Measurements from ENCODE around the gene DOCK8. TPM values are rescaled to one million over a fixed set of nuclear protein-coding genes. Genes with fewer than 3 reads are reported as not detected.

Gene DOCK8
- total RNA-seq, 4 donors from 2014 or later: 11.6 to 46.1 (median 31.8) TPM

- H3K4me3 ChIP-seq: no peak overlapping the region
Observed at GRCh38 chr9:295576-295975, 80.9 kb downstream of the DOCK8 start.

GRCh38 chr9:296411-296810 is 81.7 kb downstream of the DOCK8 start:
- H3K36me3 ChIP-seq: no peaks in the 10 kb centered on the region
- peaks cover 0 to 13% (median 0%) of the 10 kb centered on the region in 3 donors for H3K4me1 ChIP-seq
- peak overlapping the region in 1 of 4 donors; percentile 27 for H3K27ac ChIP-seq
- TF ChIP-seq POLR2AphosphoS5 (IDR thresholded peaks at IDR 0.05) (no peak), POLR2A (IDR thresholded peaks at IDR 0.05) (no peak), EP300 (IDR thresholded peaks at IDR 0.05) (no peak)
- TF ChIP-seq, protein P1, sequence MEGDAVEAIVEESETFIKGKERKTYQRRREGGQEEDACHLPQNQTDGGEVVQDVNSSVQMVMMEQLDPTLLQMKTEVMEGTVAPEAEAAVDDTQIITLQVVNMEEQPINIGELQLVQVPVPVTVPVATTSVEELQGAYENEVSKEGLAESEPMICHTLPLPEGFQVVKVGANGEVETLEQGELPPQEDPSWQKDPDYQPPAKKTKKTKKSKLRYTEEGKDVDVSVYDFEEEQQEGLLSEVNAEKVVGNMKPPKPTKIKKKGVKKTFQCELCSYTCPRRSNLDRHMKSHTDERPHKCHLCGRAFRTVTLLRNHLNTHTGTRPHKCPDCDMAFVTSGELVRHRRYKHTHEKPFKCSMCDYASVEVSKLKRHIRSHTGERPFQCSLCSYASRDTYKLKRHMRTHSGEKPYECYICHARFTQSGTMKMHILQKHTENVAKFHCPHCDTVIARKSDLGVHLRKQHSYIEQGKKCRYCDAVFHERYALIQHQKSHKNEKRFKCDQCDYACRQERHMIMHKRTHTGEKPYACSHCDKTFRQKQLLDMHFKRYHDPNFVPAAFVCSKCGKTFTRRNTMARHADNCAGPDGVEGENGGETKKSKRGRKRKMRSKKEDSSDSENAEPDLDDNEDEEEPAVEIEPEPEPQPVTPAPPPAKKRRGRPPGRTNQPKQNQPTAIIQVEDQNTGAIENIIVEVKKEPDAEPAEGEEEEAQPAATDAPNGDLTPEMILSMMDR (IDR thresholded peaks at IDR 0.05): no peak
- ATAC-seq: no peak
- H3K27me3 ChIP-seq: no peaks in the 10 kb centered on the region
- no peak overlapping the region for H3K4me3 ChIP-seq
- WGBS, 2 donors (ENCODE audit: low coverage in 1 of 2): 66 to 100% methylated on average over 2 to 3 of the region's 3 CpGs
- H3K9me3 ChIP-seq: no peaks in the 10 kb centered on the region

More at GRCh38 chr9:295576-295975, 80.9 kb downstream of the DOCK8 start:
- H3K27me3 ChIP-seq: no peaks in the 10 kb centered on the region
- ATAC-seq: no peak
- TF ChIP-seq, protein P1 (IDR thresholded peaks at IDR 0.05): no peak
- TF ChIP-seq POLR2A (IDR thresholded peaks at IDR 0.05) (no peak), EP300 (IDR thresholded peaks at IDR 0.05) (no peak), POLR2AphosphoS5 (IDR thresholded peaks at IDR 0.05) (no peak)
- H3K36me3 ChIP-seq: no peaks in the 10 kb centered on the region
- no peaks in the 10 kb centered on the region for H3K9me3 ChIP-seq
- H3K4me1 ChIP-seq: peaks cover 0 to 19% (median 0%) of the 10 kb centered on the region in 3 donors
- H3K27ac ChIP-seq: no peak overlapping the region

DNA sequence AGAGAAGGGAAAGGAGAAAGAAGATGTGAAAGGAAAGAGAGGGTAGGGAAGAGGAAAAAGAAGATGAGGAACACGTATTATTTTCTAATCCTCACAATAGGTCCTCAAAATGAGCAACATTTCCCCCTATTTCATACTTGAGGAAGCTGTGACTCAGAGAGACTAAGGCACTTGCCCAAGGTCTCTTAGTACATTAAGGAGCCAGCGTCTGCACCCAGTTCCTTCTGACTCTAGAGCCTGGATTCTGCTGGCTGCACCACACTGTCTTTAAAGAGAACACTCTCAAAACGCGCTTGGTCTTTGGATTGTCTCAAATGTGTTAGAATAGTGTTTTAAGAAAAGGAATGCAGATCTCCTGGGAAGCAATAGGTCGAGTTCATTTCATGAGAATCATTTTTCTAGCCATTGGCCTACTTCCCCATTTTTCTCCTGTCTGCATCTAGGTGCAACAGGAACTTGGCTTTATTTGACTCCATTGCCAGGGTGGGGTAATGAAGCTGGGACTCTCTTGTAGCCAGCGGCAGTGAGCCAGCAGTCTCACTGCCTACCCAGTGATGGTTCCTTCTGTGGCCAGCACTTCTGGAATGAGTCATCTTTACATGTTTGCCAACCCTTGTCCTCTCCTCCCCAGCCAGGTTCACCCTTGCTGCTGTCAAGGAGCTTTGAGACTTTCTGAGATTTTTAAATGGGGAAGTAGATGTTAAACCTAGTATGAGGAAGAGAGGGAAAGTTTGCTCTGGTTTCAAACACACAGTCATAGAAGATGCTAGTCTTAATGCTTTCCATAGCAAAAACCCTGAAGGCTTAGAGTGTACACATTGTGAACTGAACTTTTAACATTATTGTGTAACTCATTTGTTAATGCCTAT is 82.7 kb downstream of the DOCK8 start:
- H3K4me3 ChIP-seq: no peak overlapping the region
- TF ChIP-seq POLR2AphosphoS5 (IDR thresholded peaks at IDR 0.05) (no peak), POLR2A (IDR thresholded peaks at IDR 0.05) (no peak), EP300 (IDR thresholded peaks at IDR 0.05) (no peak)
- TF ChIP-seq, protein P1 (IDR thresholded peaks at IDR 0.05): no peak
- no peaks in the 10 kb centered on the region for H3K36me3 ChIP-seq
- no peaks in the 10 kb centered on the region for H3K9me3 ChIP-seq
- peak; percentile 69 for ATAC-seq
- peak overlapping the region in 2 of 4 donors; percentile 27 to 42 for H3K27ac ChIP-seq
- H3K4me1 ChIP-seq: peaks cover 0 to 13% (median 0%) of the 10 kb centered on the region in 3 donors
- H3K27me3 ChIP-seq: no peaks in the 10 kb centered on the region
- 27 to 51% methylated on average over 3 to 5 of the region's 6 CpGs for WGBS, 2 donors (ENCODE audit: low coverage in 1 of 2)

DNA sequence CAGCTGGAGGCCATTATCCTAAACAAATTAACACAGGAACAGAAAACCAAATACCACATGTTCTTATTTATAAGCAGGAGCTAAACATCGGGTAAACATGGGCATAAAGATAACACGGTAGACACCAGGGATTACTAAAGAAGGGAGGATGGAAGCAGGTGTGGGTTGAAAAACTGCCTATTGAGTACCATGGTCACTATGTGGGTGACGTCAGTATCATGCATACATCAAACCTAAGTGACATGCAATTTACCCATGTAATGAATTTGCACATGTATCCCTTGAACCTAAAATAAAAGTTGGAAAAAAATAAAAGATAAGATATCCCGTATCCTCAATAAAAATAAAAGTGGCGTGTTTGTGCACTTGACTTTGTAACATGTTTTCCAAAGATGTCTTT is 88.8 kb downstream of the DOCK8 start:
- Histone ChIP-seq H3K36me3 (no peaks in the 10 kb centered on the region), H3K4me1 (peaks cover 0 to 5% (median 0%) of the 10 kb centered on the region in 3 donors), H3K27ac (peak overlapping the region in 3 of 4 donors; percentile 73 to 80 (median 76)), H3K9me3 (no peaks in the 10 kb centered on the region), H3K4me3 (no peak overlapping the region), H3K27me3 (no peaks in the 10 kb centered on the region)
- no peak for TF ChIP-seq POLR2AphosphoS5 (IDR thresholded peaks at IDR 0.05)
- TF ChIP-seq EP300 (IDR thresholded peaks at IDR 0.05): no peak
- TF ChIP-seq POLR2A (IDR thresholded peaks at IDR 0.05): no peak
- WGBS, 2 donors (ENCODE audit: low coverage in 1 of 2): 81 to 83% methylated on average over 4 to 5 of the region's 5 CpGs
- ATAC-seq: no peak

- no peak for ATAC-seq
- Histone ChIP-seq H3K27me3 (no peaks in the 10 kb centered on the region), H3K4me1 (peaks cover 0 to 5% (median 0%) of the 10 kb centered on the region in 3 donors), H3K9me3 (no peaks in the 10 kb centered on the region), H3K27ac (peak overlapping the region; percentile 61 to 80 (median 74)), H3K4me3 (peak overlapping the region in 1 of 2 donors; percentile 24), H3K36me3 (no peaks in the 10 kb centered on the region)
- TF ChIP-seq EP300 (IDR thresholded peaks at IDR 0.05) (no peak), POLR2A (IDR thresholded peaks at IDR 0.05) (no peak), POLR2AphosphoS5 (IDR thresholded peaks at IDR 0.05) (no peak)
- TF ChIP-seq, protein P1 (IDR thresholded peaks at IDR 0.05): no peak
- 26 to 70% methylated on average over 4 of the region's 4 CpGs for WGBS, 2 donors (ENCODE audit: low coverage in 1 of 2)
Observed at GRCh38 chr9:304106-304505, 89.4 kb downstream of the DOCK8 start.
